Gastroesophageal sphincter (tissue), 3 donors: ENCODE results near the gene TNNI3K.

Experiments
- CTCF ChIP-seq, 4 experiments: fragments of 200-600 bp in 2 of 4; fragments of 450-650 bp in 2 of 4; sonication (generic) in 1 of 4; IDR thresholded peaks; one replicate each; pipeline ENCODE4 v1.5.1; 2017 to 2019; ENCODE audit warnings: antibody characterized with exemption in 4 of 4, mild to moderate bottlenecking in 2 of 4, moderate library complexity in 2 of 4
- POLR2AphosphoS5 ChIP-seq: sonication (generic); formaldehyde crosslinking; IDR thresholded peaks from one replicate; pipeline ENCODE4 v1.6.1; 2017; ENCODE audit warnings: antibody characterized with exemption

DNA sequence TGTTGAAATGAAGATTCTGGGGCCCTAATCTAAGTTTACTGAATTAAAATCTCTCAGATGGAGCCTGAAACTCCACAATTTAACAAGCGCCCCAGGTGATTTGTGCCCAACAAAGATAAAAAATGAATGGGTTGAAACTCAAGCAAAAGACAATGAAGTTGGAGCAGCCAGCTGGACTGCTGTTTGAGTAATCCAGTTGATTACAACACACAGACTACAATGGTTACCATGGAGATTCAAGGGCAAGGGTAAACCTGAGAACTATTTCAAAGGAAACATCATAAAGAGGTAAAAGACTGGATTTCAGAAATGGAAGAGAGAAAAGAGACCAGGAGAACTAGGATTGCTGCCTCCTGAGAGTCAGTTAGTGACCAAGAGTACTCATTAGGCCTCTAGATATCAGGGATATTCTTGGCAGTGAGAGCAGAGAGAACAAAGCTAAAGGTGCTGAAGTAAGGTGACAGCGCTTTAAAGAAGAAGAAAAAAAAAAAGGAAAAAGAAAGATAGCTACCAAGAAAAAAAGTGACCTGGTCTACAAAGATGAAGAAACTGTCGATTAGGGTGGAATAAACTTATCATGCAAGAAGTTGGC is 232.7 kb downstream of the TNNI3K start:
- TF ChIP-seq CTCF (IDR thresholded peaks at IDR 0.05) (no peak), POLR2AphosphoS5 (no peak)
